Stomach (tissue), 9 donors: ENCODE data around the gene SUN5. TPM values are rescaled to one million over a fixed set of nuclear protein-coding genes. Genes with fewer than 3 reads are reported as not detected.

Experiments
- DNase-seq, 2 donors: peaks; one replicate each; pipeline versions ENCODE4 v3.0.0 to v3.0.0-alpha.2; 2013 to 2019
- H3K27ac ChIP-seq, 5 donors: fragments of 200-600 bp in 4 of 5; sonication (generic) in 4 of 5; one replicate each; pipeline ENCODE4 v1.5.1; 2013 to 2019; ENCODE audit warnings: mild to moderate bottlenecking in 1 of 5, moderate library complexity in 1 of 5
- H3K27me3 ChIP-seq, 3 donors: fragments of 200-600 bp; sonication (generic); one replicate each; pipeline ENCODE4 v1.5.1; 2017 to 2019; ENCODE audit warnings: mixed run types in 1 of 3
- H3K36me3 ChIP-seq, 4 donors: fragments of 200-600 bp; sonication (generic); 1 replicate in 3 of 4; 2 replicates in 1 of 4; pipeline ENCODE4 v1.5.1; 2016 to 2019
- H3K4me1 ChIP-seq, 4 donors: fragments of 200-600 bp; sonication (generic); one replicate each; pipeline ENCODE4 v1.5.1; 2016 to 2019
- H3K4me3 ChIP-seq, 4 donors: fragments of 200-600 bp; sonication (generic) in 3 of 4; one replicate each; pipeline ENCODE4 v1.5.1; 2016 to 2019; ENCODE audit warnings: mild to moderate bottlenecking in 1 of 4
- H3K9me3 ChIP-seq, 4 donors: fragments of 200-600 bp; sonication (generic); one replicate each; pipeline ENCODE4 v1.5.1; 2016 to 2019
- CTCF ChIP-seq, 7 experiments: fragments of 450-650 bp in 4 of 7; fragments of 200-600 bp in 3 of 7; sonication (generic) in 3 of 7; IDR thresholded peaks; one replicate each; pipeline ENCODE4 v1.5.1; 2016 to 2019; ENCODE audit warnings: antibody characterized with exemption in 7 of 7, control low read depth in 2 of 7, mild to moderate bottlenecking in 1 of 7
- EP300 ChIP-seq: sonication (generic); formaldehyde crosslinking; IDR thresholded peaks from one replicate; pipeline ENCODE4 v1.6.1; 2017; ENCODE audit warnings: antibody characterized with exemption
- POLR2A ChIP-seq, 4 donors: fragments of 450-650 bp; IDR thresholded peaks; one replicate each; pipeline ENCODE4 v1.6.1; 2016; ENCODE audit warnings: antibody characterized with exemption in 4 of 4, control low read depth in 2 of 4, mild to moderate bottlenecking in 1 of 4, moderate library complexity in 1 of 4
- POLR2AphosphoS5 ChIP-seq, 3 donors: sonication (generic); formaldehyde crosslinking; IDR thresholded peaks; one replicate each; pipeline ENCODE4 v1.6.1; 2016; ENCODE audit warnings: antibody characterized with exemption in 3 of 3
- WGBS, 5 donors: extraction: QIAGEN DNeasy Blood & Tissue Kit in 3 of 5; methylation state at CpG; one replicate each; pipeline versions ENCODE4 v1.1.5 to v1.1.7; 2013 to 2018; 5-methylcytosine and 5-hydroxymethylcytosine counted together
- intact Hi-C: fragments of 100-400 bp; cut with DNase I; formaldehyde crosslinking; loops from one replicate; pipeline ENCODE4 v1.15.1; 2023; ENCODE audit warnings: low total_unique reads
- polyA plus RNA-seq, 3 donors: library from polyadenylated mRNA; stranded (reverse); fragments of 200-250 nt; gene quantifications; one replicate each; pipeline ENCODE4 v1.2.3, GENCODE V29; 2013
- total RNA-seq, 5 donors: library from RNA; depleted of rRNA; stranded (reverse); fragments of >200 nt; gene quantifications; one replicate each; pipeline versions ENCODE4 v1.1.0 to v1.2.3, GENCODE V29; 2014 to 2016
- donor health status: healthy with polysubstance abuse.
- donor health status: Bipolar disorder and iron deficiency.
- donor health status: healthy.

SUN5 gene
- total and polyA plus RNA-seq, 8 donors = not detected

- Histone ChIP-seq H3K4me3 (no peak overlapping the region), H3K36me3 (no peaks in the 10 kb centered on the region), H3K4me1 (peaks cover 0 to 2% (median under 1%) of the 10 kb centered on the region in 4 donors), H3K27ac (no peak overlapping the region), H3K9me3 (peaks cover 0 to 5% (median 0%) of the 10 kb centered on the region in 4 donors), H3K27me3 (peaks cover 0 to 10% (median 0%) of the 10 kb centered on the region in 3 donors)
- intact Hi-C loops = no loop called here
- no peak for TF ChIP-seq POLR2AphosphoS5 (IDR thresholded peaks at IDR 0.05)
- no peak for TF ChIP-seq CTCF (IDR thresholded peaks at IDR 0.05)
- no peak for TF ChIP-seq EP300
- TF ChIP-seq POLR2A (IDR thresholded peaks at IDR 0.05) = no peak
- no peak for DNase-seq
- WGBS, 5 donors = 74 to 82% (median 79%) methylated on average over 14 to 16 of the region's 16 CpGs
Measured at GRCh38 chr20:32988008-32988407, 16.2 kb downstream of the SUN5 start.

GRCh38 chr20:32987044-32987825 is 17.0 kb downstream of the SUN5 start:
- intact Hi-C loops = no loop called here
- Histone ChIP-seq H3K36me3 (no peaks in the 10 kb centered on the region), H3K4me1 (peaks cover 0 to 8% (median 3%) of the 10 kb centered on the region in 4 donors), H3K27me3 (peaks cover 0 to 10% (median 0%) of the 10 kb centered on the region in 3 donors), H3K4me3 (no peak overlapping the region), H3K27ac (no peak overlapping the region), H3K9me3 (peaks cover 0 to 5% (median 0%) of the 10 kb centered on the region in 4 donors)
- TF ChIP-seq CTCF (IDR thresholded peaks at IDR 0.05) = no peak
- no peak for TF ChIP-seq POLR2AphosphoS5 (IDR thresholded peaks at IDR 0.05)
- no peak for TF ChIP-seq EP300
- no peak for TF ChIP-seq POLR2A (IDR thresholded peaks at IDR 0.05)
- no peak for DNase-seq
- 77 to 88% (median 83%) methylated on average over 11 of the region's 11 CpGs for WGBS, 5 donors

GRCh38 chr20:32986331-32986966 is 17.8 kb downstream of the SUN5 start:
- intact Hi-C loops = no loop called here
- WGBS, 5 donors = 76 to 83% (median 81%) methylated on average over 15 to 18 of the region's 18 CpGs
- Histone ChIP-seq H3K9me3 (peaks cover 0 to 5% (median 0%) of the 10 kb centered on the region in 4 donors), H3K4me3 (no peak overlapping the region), H3K36me3 (no peaks in the 10 kb centered on the region), H3K4me1 (peaks cover 0 to 8% (median 3%) of the 10 kb centered on the region in 4 donors), H3K27ac (no peak overlapping the region), H3K27me3 (peaks cover 0 to 10% (median 0%) of the 10 kb centered on the region in 3 donors)
- TF ChIP-seq POLR2A (IDR thresholded peaks at IDR 0.05) = no peak
- no peak for TF ChIP-seq POLR2AphosphoS5 (IDR thresholded peaks at IDR 0.05)
- no peak for TF ChIP-seq EP300
- no peak for TF ChIP-seq CTCF (IDR thresholded peaks at IDR 0.05)
- DNase-seq = no peak

DNA sequence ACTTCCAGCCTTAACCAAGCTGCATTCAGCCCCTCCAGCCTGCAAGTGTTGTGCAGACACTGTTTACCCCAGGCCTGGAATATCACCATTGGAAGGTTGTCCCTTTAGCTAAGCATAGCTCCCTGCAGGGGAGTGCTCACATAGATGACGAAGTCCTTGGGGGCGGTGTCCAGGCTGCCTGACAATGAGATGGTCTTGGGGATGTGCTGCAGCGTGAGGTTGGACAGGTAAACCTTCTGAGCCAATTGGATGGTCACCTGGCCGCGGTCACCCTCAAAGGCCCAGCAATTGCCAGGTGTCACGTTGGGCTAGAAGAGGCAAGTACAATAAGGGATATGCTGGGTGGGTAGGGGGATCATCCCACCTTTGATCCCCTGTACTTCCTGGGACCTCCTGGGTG is 18.6 kb downstream of the SUN5 start:
- H3K27me3 ChIP-seq = peaks cover 0 to 10% (median 0%) of the 10 kb centered on the region in 3 donors
- H3K4me3 ChIP-seq = no peak overlapping the region
- H3K27ac ChIP-seq = no peak overlapping the region
- intact Hi-C loops = no loop called here
- peaks cover 0 to 5% (median 0%) of the 10 kb centered on the region in 4 donors for H3K9me3 ChIP-seq
- no peaks in the 10 kb centered on the region for H3K36me3 ChIP-seq
- no peak for DNase-seq
- 69 to 83% (median 81%) methylated on average over 6 of the region's 6 CpGs for WGBS, 5 donors
- TF ChIP-seq POLR2A (IDR thresholded peaks at IDR 0.05) = no peak
- TF ChIP-seq EP300 = no peak
- no peak for TF ChIP-seq POLR2AphosphoS5 (IDR thresholded peaks at IDR 0.05)
- no peak for TF ChIP-seq CTCF (IDR thresholded peaks at IDR 0.05)
- peaks cover 0 to 8% (median 3%) of the 10 kb centered on the region in 4 donors for H3K4me1 ChIP-seq
